ENCODE measurements around the gene DCAF11. TPM values are rescaled to one million over a fixed set of nuclear protein-coding genes. Genes with fewer than 3 reads are reported as not detected.
"Not testable (repeated sequence)": the region's sequence is repeated elsewhere in the genome, so short reads cannot be mapped to it uniquely, and the experiment has no call there.

Gene DCAF11
- total and polyA plus RNA-seq, 4 experiments from 2014 or later, result 71.5 to 93.4 (median 75.4) TPM

- Mint-ChIP-seq H3K4me3 (no peak overlapping the region), H3K27me3 (no peaks in the 10 kb centered on the region), H3K36me3 (peaks cover 41 to 46% of the 10 kb centered on the region in 2 donors), H3K4me1 (peaks cover 9 to 14% (median 11%) of the 10 kb centered on the region in 4 donors), H3K27ac (peak overlapping the region in 1 of 7 donors; percentile 13), H3K9me3 (no peaks in the 10 kb centered on the region)
- POLR2A ChIA-PET (ENCODE audit: partially characterized antibody), result interaction anchor here (1.8 kb wide), 1 partner anchor 13 kb away, joined by 6 read pairs; the partner anchor contains the start of gene DCAF11
- CTCF ChIA-PET (ENCODE audit: partially characterized antibody), result interaction anchor here (1.0 to 11.5 kb wide), 3 partner anchors 7 to 63 kb away, joined by 3 to 412 read pairs (median 5); partner anchors contain the start of gene PCK2
- Histone ChIP-seq H3K27me3 (ENCODE audit: insufficient read depth, low read length) (no peaks in the 10 kb centered on the region), H3K4me3 (ENCODE audit: low read length in 2 of 2) (no peak overlapping the region), H3K36me3 (ENCODE audit: insufficient read depth, low read length) (peaks cover 28% of the 10 kb centered on the region), H3K4me1 (ENCODE audit: insufficient read depth, low read length) (peaks cover 9% of the 10 kb centered on the region), H3K9me3 (ENCODE audit: control insufficient read depth in 1 of 2, low read length in 2 of 2) (no peaks in the 10 kb centered on the region), H3K27ac (ENCODE audit: low read depth, low read length) (no peak overlapping the region)
- no peak for DNase-seq
- intact Hi-C loops (cut with micrococcal nuclease), result no loop called here
Measured at GRCh38 chr14:24100197-24100981, 14.2 kb upstream of the DCAF11 start.

GRCh38 chr14:24100982-24101494 is 13.5 kb upstream of the DCAF11 start:
- Mint-ChIP-seq H3K4me3 (no peak overlapping the region), H3K27me3 (no peaks in the 10 kb centered on the region), H3K27ac (peak overlapping the region in 1 of 7 donors; percentile 42), H3K9me3 (no peaks in the 10 kb centered on the region), H3K36me3 (peaks cover 37 to 46% of the 10 kb centered on the region in 2 donors), H3K4me1 (peaks cover 5 to 9% (median 7%) of the 10 kb centered on the region in 4 donors)
- peaks cover 28% of the 10 kb centered on the region for H3K36me3 ChIP-seq (ENCODE audit: insufficient read depth, low read length)
- H3K9me3 ChIP-seq (ENCODE audit: control insufficient read depth in 1 of 2, low read length in 2 of 2), result no peaks in the 10 kb centered on the region
- no peak for DNase-seq
- ChIA-PET CTCF (ENCODE audit: partially characterized antibody) (interaction anchor here (1.2 to 11.5 kb wide), 3 partner anchors 7 to 42 kb away, joined by 5 to 412 read pairs (median 392); partner anchors contain the start of gene PCK2), POLR2A (ENCODE audit: partially characterized antibody) (interaction anchor here (1.8 kb wide), 1 partner anchor 13 kb away, joined by 6 read pairs; the partner anchor contains the start of gene DCAF11)
- H3K4me1 ChIP-seq (ENCODE audit: insufficient read depth, low read length), result peaks cover 3% of the 10 kb centered on the region
- intact Hi-C loops (cut with micrococcal nuclease), result no loop called here
- no peak overlapping the region for H3K4me3 ChIP-seq (ENCODE audit: low read length in 2 of 2)
- H3K27ac ChIP-seq (ENCODE audit: low read depth, low read length), result no peak overlapping the region
- H3K27me3 ChIP-seq (ENCODE audit: insufficient read depth, low read length), result no peaks in the 10 kb centered on the region

GRCh38 chr14:24102357-24103048 is 12.1 kb upstream of the DCAF11 start:
- ChIA-PET CTCF (ENCODE audit: partially characterized antibody) (interaction anchor here (10.4 to 11.5 kb wide), 2 partner anchors 9 to 43 kb away, joined by 392 to 412 read pairs; partner anchors contain the start of gene PCK2), POLR2A (ENCODE audit: partially characterized antibody) (interaction anchor here (0.7 to 1.3 kb wide), 2 partner anchors 12 to 51 kb away, joined by 3 read pairs; partner anchors contain the start of genes CARMIL3, DCAF11 and NRL)
- no peak for DNase-seq
- peaks cover 0 to 2% (median 0%) of the 10 kb centered on the region in 4 donors for H3K4me1 Mint-ChIP-seq
- Histone ChIP-seq H3K9me3 (ENCODE audit: control insufficient read depth in 1 of 2, low read length in 2 of 2) (no peaks in the 10 kb centered on the region), H3K4me1 (ENCODE audit: insufficient read depth, low read length) (no peaks in the 10 kb centered on the region), H3K27me3 (ENCODE audit: insufficient read depth, low read length) (no peaks in the 10 kb centered on the region), H3K36me3 (ENCODE audit: insufficient read depth, low read length) (peaks cover 23% of the 10 kb centered on the region), H3K27ac (ENCODE audit: low read depth, low read length) (no peak overlapping the region), H3K4me3 (ENCODE audit: low read length in 2 of 2) (no peak overlapping the region)
- H3K9me3 Mint-ChIP-seq, result no peaks in the 10 kb centered on the region
- H3K27me3 Mint-ChIP-seq, result no peaks in the 10 kb centered on the region
- peaks cover 39 to 46% of the 10 kb centered on the region in 2 donors for H3K36me3 Mint-ChIP-seq
- peak overlapping the region in 2 of 7 donors; percentile 36 to 46 for H3K27ac Mint-ChIP-seq
- intact Hi-C loops (cut with micrococcal nuclease), result no loop called here
- H3K4me3 Mint-ChIP-seq, result no peak overlapping the region

- intact Hi-C loops (cut with micrococcal nuclease), result no loop called here
- POLR2A ChIA-PET (ENCODE audit: partially characterized antibody), result interaction anchor here (1.0 to 8.4 kb wide), 4 partner anchors 10 to 52 kb away, joined by 3 to 137 read pairs (median 4); partner anchors contain the start of genes CARMIL3, DCAF11 and PCK2
- Mint-ChIP-seq H3K9me3 (no peaks in the 10 kb centered on the region), H3K27me3 (no peaks in the 10 kb centered on the region), H3K4me3 (no peak overlapping the region), H3K4me1 (peaks cover under 1 to 6% (median 5%) of the 10 kb centered on the region in 4 donors), H3K27ac (peak overlapping the region in 1 of 7 donors; percentile 12), H3K36me3 (peaks cover 36 to 46% of the 10 kb centered on the region in 2 donors)
- DNase-seq, result no peak
- Histone ChIP-seq H3K27ac (ENCODE audit: low read depth, low read length) (no peak overlapping the region), H3K36me3 (ENCODE audit: insufficient read depth, low read length) (peaks cover 23% of the 10 kb centered on the region), H3K4me1 (ENCODE audit: insufficient read depth, low read length) (peaks cover 3% of the 10 kb centered on the region), H3K4me3 (ENCODE audit: low read length in 2 of 2) (no peak overlapping the region), H3K27me3 (ENCODE audit: insufficient read depth, low read length) (no peaks in the 10 kb centered on the region), H3K9me3 (ENCODE audit: control insufficient read depth in 1 of 2, low read length in 2 of 2) (no peaks in the 10 kb centered on the region)
- CTCF ChIA-PET (ENCODE audit: partially characterized antibody), result interaction anchor here (0.9 to 11.5 kb wide), 4 partner anchors 10 to 44 kb away, joined by 3 to 412 read pairs (median 198); partner anchors contain the start of gene PCK2
Measured at GRCh38 chr14:24103451-24103850, 11.1 kb upstream of the DCAF11 start.

- Mint-ChIP-seq H3K4me1 (peaks cover 6 to 14% (median 12%) of the 10 kb centered on the region in 4 donors), H3K36me3 (peaks cover 23 to 32% of the 10 kb centered on the region in 2 donors), H3K27ac (peak overlapping the region in 3 of 7 donors; percentile 16 to 38 (median 34))
- H3K36me3 ChIP-seq (ENCODE audit: insufficient read depth, low read length), result peaks cover 11% of the 10 kb centered on the region
- intact Hi-C loops (cut with micrococcal nuclease); H3K4me3 Mint-ChIP-seq; H3K9me3 Mint-ChIP-seq; H3K27me3 Mint-ChIP-seq; H3K27me3 ChIP-seq (ENCODE audit: insufficient read depth, low read length); DNase-seq; H3K9me3 ChIP-seq (ENCODE audit: control insufficient read depth in 1 of 2, low read length in 2 of 2); H3K4me3 ChIP-seq (ENCODE audit: low read length in 2 of 2); H3K27ac ChIP-seq (ENCODE audit: low read depth, low read length): not testable (repeated sequence)
- peaks cover 14% of the 10 kb centered on the region for H3K4me1 ChIP-seq (ENCODE audit: insufficient read depth, low read length)
- CTCF ChIA-PET (ENCODE audit: partially characterized antibody), result interaction anchor here (0.6 to 11.5 kb wide), 4 partner anchors 12 to 64 kb away, joined by 3 to 412 read pairs (median 198); partner anchors contain the start of gene PCK2
- POLR2A ChIA-PET (ENCODE audit: partially characterized antibody), result interaction anchor here (0.7 to 8.4 kb wide), 5 partner anchors 8 to 55 kb away, joined by 3 to 137 read pairs (median 7); partner anchors contain the start of genes DCAF11, IRF9, NRL and PCK2
Measured at GRCh38 chr14:24105609-24106239, 8.9 kb upstream of the DCAF11 start.

DNA sequence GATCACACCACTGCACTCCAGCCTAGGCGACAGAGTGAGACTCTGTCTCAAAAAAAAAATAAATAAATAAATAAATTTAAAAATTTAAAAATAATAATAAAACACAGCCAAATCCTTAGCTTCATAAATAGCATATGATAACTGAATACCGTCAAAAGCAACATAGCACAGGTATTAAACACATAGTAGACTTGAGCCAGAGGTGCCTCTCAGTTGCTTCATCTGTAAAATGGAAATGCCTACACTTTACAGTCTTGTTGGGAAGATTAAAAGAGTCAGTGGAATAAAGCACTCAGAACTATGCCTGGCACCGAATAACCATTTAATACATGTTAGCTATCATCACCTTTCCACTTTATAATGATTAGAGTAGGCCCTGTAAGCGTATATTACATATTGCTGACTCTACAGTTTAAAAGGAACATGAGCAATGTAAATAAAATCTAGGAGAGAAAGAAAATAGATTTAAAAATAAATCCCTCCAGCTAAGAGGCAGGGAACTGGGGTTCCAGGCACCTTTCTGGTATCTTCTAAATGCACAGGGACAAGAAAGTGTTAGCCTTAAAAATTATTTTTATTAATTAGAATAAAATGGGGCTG is 7.8 kb upstream of the DCAF11 start:
- CTCF ChIA-PET (ENCODE audit: partially characterized antibody), result interaction anchor here (0.6 to 11.5 kb wide), 11 partner anchors 13 to 191 kb away, joined by 3 to 412 read pairs (median 4); partner anchors contain the start of genes CARMIL3, IRF9, PCK2 and PSME1
- H3K27me3 Mint-ChIP-seq, result no peaks in the 10 kb centered on the region
- Histone ChIP-seq H3K9me3 (ENCODE audit: control insufficient read depth in 1 of 2, low read length in 2 of 2) (no peaks in the 10 kb centered on the region), H3K4me3 (ENCODE audit: low read length in 2 of 2) (no peak overlapping the region), H3K36me3 (ENCODE audit: insufficient read depth, low read length) (peaks cover 11% of the 10 kb centered on the region), H3K4me1 (ENCODE audit: insufficient read depth, low read length) (peaks cover 14% of the 10 kb centered on the region), H3K27me3 (ENCODE audit: insufficient read depth, low read length) (no peaks in the 10 kb centered on the region), H3K27ac (ENCODE audit: low read depth, low read length) (no peak overlapping the region)
- peaks cover 6 to 14% (median 12%) of the 10 kb centered on the region in 4 donors for H3K4me1 Mint-ChIP-seq
- H3K4me3 Mint-ChIP-seq, result no peak overlapping the region
- no peak for DNase-seq
- intact Hi-C loops (cut with micrococcal nuclease), result no loop called here
- peaks cover 20 to 29% of the 10 kb centered on the region in 2 donors for H3K36me3 Mint-ChIP-seq
- H3K9me3 Mint-ChIP-seq, result no peaks in the 10 kb centered on the region
- H3K27ac Mint-ChIP-seq, result no peak overlapping the region
- POLR2A ChIA-PET (ENCODE audit: partially characterized antibody), result interaction anchor here (2.5 to 8.4 kb wide), 6 partner anchors 14 to 49 kb away, joined by 10 to 137 read pairs (median 37); partner anchors contain the start of genes EMC9, PCK2, PSME1 and PSME2

All from CD4-positive, alpha-beta memory T cell (primary cell).